Upper lobe of left lung (tissue), 6 donors: ENCODE measurements around the gene MLPH. TPM values are rescaled to one million over a fixed set of nuclear protein-coding genes. Genes with fewer than 3 reads are reported as not detected.
"Not testable (repeated sequence)": the region's sequence is repeated elsewhere in the genome, so short reads cannot be mapped to it uniquely, and the experiment has no call there.

Experiments used
- ATAC-seq, 2 donors: fragments of 200-7000 bp; cut with Tn5 transposase; one replicate each; pipeline ENCODE4 v1.9.1; 2022; ENCODE audit warnings: mild to moderate bottlenecking in 2 of 2, moderate library complexity in 2 of 2; ENCODE audit not compliant: low FRiP score in 2 of 2
- DNase-seq, 2 donors: peaks; one replicate each; pipeline ENCODE4 v3.0.0-alpha.2; 2019 to 2020
- H3K27ac ChIP-seq, 4 donors: fragments of 200-600 bp; sonication (generic); one replicate each; pipeline ENCODE4 v1.5.1; 2016 to 2019
- H3K27me3 ChIP-seq, 4 donors: fragments of 200-600 bp; sonication (generic); one replicate each; pipeline ENCODE4 v1.5.1; 2017 to 2019
- H3K36me3 ChIP-seq, 4 donors: fragments of 200-600 bp; sonication (generic); one replicate each; pipeline ENCODE4 v1.5.1; 2016 to 2019
- H3K4me1 ChIP-seq, 4 donors: fragments of 200-600 bp; sonication (generic); one replicate each; pipeline ENCODE4 v1.5.1; 2018 to 2019
- H3K4me3 ChIP-seq, 4 donors: fragments of 200-600 bp; sonication (generic); one replicate each; pipeline ENCODE4 v1.5.1; 2017 to 2019; ENCODE audit warnings: mild to moderate bottlenecking in 2 of 4, moderate library complexity in 1 of 4
- H3K9me3 ChIP-seq, 4 donors: fragments of 200-600 bp; sonication (generic); one replicate each; pipeline ENCODE4 v1.5.1; 2018 to 2019
- EP300 ChIP-seq, 4 donors: sonication (generic); formaldehyde crosslinking; IDR thresholded peaks; one replicate each; pipeline ENCODE4 v1.5.1; 2017; ENCODE audit warnings: antibody characterized with exemption in 4 of 4, control low read depth in 2 of 4
- POLR2A ChIP-seq, 4 donors: fragments of 450-650 bp; IDR thresholded peaks; one replicate each; pipeline ENCODE4 v1.5.1; 2016 to 2017; ENCODE audit warnings: antibody characterized with exemption in 4 of 4, mild to moderate bottlenecking in 2 of 4
- POLR2AphosphoS5 ChIP-seq, 2 donors: sonication (generic); formaldehyde crosslinking; IDR thresholded peaks; one replicate each; pipeline ENCODE4 v1.5.1; 2017; ENCODE audit warnings: antibody characterized with exemption in 2 of 2
- WGBS, 2 donors: methylation state at CpG; one replicate each; pipeline ENCODE4 v1.1.5; 2017 to 2018; 5-methylcytosine and 5-hydroxymethylcytosine counted together
- total RNA-seq, 6 donors: library from RNA; depleted of rRNA in 4 of 6; stranded (reverse); fragments of >200 nt in 4 of 6; gene quantifications; one replicate each; pipeline versions ENCODE4 v1.1.0 to v1.2.1, GENCODE V29; 2016 to 2021
- TF ChIP-seq, protein P1 (sequence below), 6 experiments: fragments of 450-650 bp in 4 of 6; fragments of 200-600 bp in 2 of 6; sonication (generic) in 2 of 6; IDR thresholded peaks; one replicate each; pipeline ENCODE4 v1.5.1; 2016 to 2019; ENCODE audit warnings: antibody characterized with exemption in 6 of 6
- donor health status: DM: no; HTN: no; CAD: no; lungs with moderate emphysema.
- donor health status: DM: no; HTN: yes; CAD: no; lungs with severe emphysema.

MLPH gene
- total RNA-seq, 6 donors from 2014 or later = 289 to 1,452 (median 502) TPM

GRCh38 chr2:237467447-237468179, 19.4 kb upstream of the MLPH start:
- Histone ChIP-seq H3K27ac (no peak overlapping the region), H3K9me3 (no peaks in the 10 kb centered on the region), H3K36me3 (no peaks in the 10 kb centered on the region), H3K4me1 (peaks cover 0 to 12% (median 5%) of the 10 kb centered on the region in 4 donors), H3K4me3 (no peak overlapping the region), H3K27me3 (no peaks in the 10 kb centered on the region)
- no peak for TF ChIP-seq POLR2AphosphoS5 (IDR thresholded peaks at IDR 0.05)
- no peak for TF ChIP-seq POLR2A (IDR thresholded peaks at IDR 0.05)
- TF ChIP-seq EP300 (IDR thresholded peaks at IDR 0.05) = no peak
- TF ChIP-seq, protein P1, sequence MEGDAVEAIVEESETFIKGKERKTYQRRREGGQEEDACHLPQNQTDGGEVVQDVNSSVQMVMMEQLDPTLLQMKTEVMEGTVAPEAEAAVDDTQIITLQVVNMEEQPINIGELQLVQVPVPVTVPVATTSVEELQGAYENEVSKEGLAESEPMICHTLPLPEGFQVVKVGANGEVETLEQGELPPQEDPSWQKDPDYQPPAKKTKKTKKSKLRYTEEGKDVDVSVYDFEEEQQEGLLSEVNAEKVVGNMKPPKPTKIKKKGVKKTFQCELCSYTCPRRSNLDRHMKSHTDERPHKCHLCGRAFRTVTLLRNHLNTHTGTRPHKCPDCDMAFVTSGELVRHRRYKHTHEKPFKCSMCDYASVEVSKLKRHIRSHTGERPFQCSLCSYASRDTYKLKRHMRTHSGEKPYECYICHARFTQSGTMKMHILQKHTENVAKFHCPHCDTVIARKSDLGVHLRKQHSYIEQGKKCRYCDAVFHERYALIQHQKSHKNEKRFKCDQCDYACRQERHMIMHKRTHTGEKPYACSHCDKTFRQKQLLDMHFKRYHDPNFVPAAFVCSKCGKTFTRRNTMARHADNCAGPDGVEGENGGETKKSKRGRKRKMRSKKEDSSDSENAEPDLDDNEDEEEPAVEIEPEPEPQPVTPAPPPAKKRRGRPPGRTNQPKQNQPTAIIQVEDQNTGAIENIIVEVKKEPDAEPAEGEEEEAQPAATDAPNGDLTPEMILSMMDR (IDR thresholded peaks at IDR 0.05) = no peak
- DNase-seq = no peak
- 78 to 83% methylated on average over 5 of the region's 5 CpGs for WGBS, 2 donors
- no peak for ATAC-seq

DNA sequence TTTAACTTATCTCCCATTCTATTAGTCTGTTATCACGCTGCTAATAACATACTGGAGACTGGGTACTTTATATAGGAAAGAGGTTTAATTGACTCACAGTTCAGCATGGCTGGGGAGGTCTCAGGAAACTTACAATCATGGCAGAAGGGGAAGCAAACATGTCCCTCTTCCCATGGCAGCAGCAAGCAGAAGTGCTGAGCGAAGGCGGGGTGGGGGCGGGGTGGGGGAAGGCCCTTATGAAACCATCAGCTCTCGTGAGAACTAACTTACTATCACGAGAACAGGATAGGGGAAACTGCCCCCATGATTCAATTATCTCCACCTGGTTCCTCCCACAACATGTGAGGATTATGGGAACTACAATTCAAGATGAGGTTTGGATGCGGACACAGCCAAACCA, 17.6 kb upstream of the MLPH start:
- H3K27ac ChIP-seq, DNase-seq, H3K27me3 ChIP-seq, H3K9me3 ChIP-seq, H3K36me3 ChIP-seq, ATAC-seq, H3K4me3 ChIP-seq: not testable (repeated sequence)
- H3K4me1 ChIP-seq = peaks cover 3 to 30% (median 20%) of the 10 kb centered on the region in 4 donors
- whole genome bisulfite sequencing, 2 donors = 74 to 79% methylated on average over 4 to 7 of the region's 7 CpGs

- Histone ChIP-seq H3K4me1 (peaks cover 6 to 34% (median 24%) of the 10 kb centered on the region in 4 donors), H3K27me3 (no peaks in the 10 kb centered on the region), H3K36me3 (no peaks in the 10 kb centered on the region), H3K9me3 (no peaks in the 10 kb centered on the region), H3K4me3 (no peak overlapping the region), H3K27ac (no peak overlapping the region)
- 79 to 93% methylated on average over 2 to 4 of the region's 4 CpGs for WGBS, 2 donors
- ATAC-seq (no peak), DNase-seq (no peak)
- TF ChIP-seq, protein P1 (IDR thresholded peaks at IDR 0.05) = no peak
- TF ChIP-seq POLR2A (IDR thresholded peaks at IDR 0.05) = no peak
- TF ChIP-seq EP300 (IDR thresholded peaks at IDR 0.05) = no peak
- no peak for TF ChIP-seq POLR2AphosphoS5 (IDR thresholded peaks at IDR 0.05)
These were observed 17.2 kb upstream of the MLPH start for GRCh38 chr2:237469849-237470248.

DNA sequence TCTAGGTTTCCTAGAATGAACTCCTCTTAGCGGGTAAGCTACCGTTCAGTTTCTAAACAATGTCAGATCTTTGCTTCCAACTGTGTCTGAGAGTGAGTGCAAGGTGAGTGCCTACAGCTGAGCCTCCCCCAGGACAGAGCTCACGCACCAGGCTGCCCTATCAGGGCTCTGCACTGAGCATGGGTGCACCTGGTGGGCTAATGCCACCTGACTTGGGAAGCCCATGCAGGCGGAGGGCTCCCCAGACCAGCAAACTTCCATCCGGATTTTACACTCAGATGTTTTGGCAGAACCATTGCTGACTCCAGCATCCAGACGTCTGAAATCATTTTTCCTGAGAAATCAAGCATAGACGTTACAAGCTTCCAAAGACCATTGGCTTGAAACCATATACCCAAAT, 16.1 kb upstream of the MLPH start:
- no peaks in the 10 kb centered on the region for H3K9me3 ChIP-seq
- no peaks in the 10 kb centered on the region for H3K27me3 ChIP-seq
- H3K4me1 ChIP-seq = peaks cover 11 to 44% (median 30%) of the 10 kb centered on the region in 4 donors
- 83 to 84% methylated on average over 7 of the region's 7 CpGs for WGBS, 2 donors
- H3K4me3 ChIP-seq = no peak overlapping the region
- H3K36me3 ChIP-seq = no peaks in the 10 kb centered on the region
- ATAC-seq = no peak
- DNase-seq = no peak
- no peak for TF ChIP-seq POLR2AphosphoS5 (IDR thresholded peaks at IDR 0.05)
- no peak for TF ChIP-seq EP300 (IDR thresholded peaks at IDR 0.05)
- TF ChIP-seq, protein P1 (IDR thresholded peaks at IDR 0.05) = no peak
- TF ChIP-seq POLR2A (IDR thresholded peaks at IDR 0.05) = no peak
- no peak overlapping the region for H3K27ac ChIP-seq

- TF ChIP-seq, protein P1 (IDR thresholded peaks at IDR 0.05) = peak; percentile 66 to 80 (median 70)
- no peak for TF ChIP-seq POLR2AphosphoS5 (IDR thresholded peaks at IDR 0.05)
- Histone ChIP-seq H3K27ac (no peak overlapping the region), H3K36me3 (no peaks in the 10 kb centered on the region), H3K4me1 (peaks cover 16 to 51% (median 35%) of the 10 kb centered on the region in 4 donors), H3K27me3 (no peaks in the 10 kb centered on the region), H3K9me3 (no peaks in the 10 kb centered on the region), H3K4me3 (no peak overlapping the region)
- peak in 1 of 2 donors; percentile 79 for DNase-seq
- peak in 1 of 2 donors; percentile 52 for ATAC-seq
- WGBS, 2 donors = 51 to 59% methylated on average over 7 to 14 of the region's 14 CpGs
These were observed 15.4 kb upstream of the MLPH start for GRCh38 chr2:237471438-237472186.
